Activated CD4-positive, alpha-beta T cell treated with anti-CD3 and anti-CD28 coated beads, Interleukin-2, Interleukin-4, amounts not matched to agents 100 ng/mL and 50 ng/mL, durations not matched to agents 16 hours and 8 hours (primary cell): ENCODE measurements around the gene ZNF385D.

Source experiments
- DNase-seq: peaks from one replicate; pipeline ENCODE4 v3.0.0-alpha.2; 2020; ENCODE audit warnings: low spot score

Gene ZNF385D

GRCh38 chr3:21449738-21450137 is 301.3 kb downstream of the ZNF385D start:
- DNase-seq = no peak

DNA sequence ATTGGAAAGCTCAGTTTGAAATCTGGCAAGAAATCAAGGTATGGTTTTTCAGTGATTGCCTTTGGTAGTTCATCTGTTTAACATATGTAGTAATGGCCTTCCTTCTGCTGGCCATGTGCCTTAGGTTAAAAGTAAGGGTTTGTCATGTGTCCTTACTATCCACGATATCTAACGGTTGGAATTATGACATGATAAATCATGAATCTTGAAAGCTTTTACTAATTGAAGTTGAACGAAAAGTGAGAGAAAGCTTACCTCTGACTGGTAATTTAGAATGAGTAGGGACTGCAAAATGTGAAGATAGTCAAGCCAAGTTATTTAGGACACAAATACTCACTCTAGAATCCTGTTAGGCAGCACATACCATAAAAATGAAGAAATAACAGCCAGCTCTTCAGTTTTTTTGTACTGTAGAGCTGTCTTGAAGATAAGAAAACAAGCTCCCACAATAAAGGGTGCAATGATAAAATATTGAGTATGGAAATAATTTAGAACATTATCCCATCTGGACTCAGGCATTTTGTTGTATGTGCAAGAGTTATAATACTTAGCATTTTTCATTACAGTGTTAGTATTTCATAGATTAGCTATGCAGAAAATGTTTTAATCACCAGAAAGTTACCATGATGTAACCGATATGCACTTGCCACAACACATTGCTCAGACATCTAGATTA is 303.4 kb downstream of the ZNF385D start:
- no peak for DNase-seq

DNA sequence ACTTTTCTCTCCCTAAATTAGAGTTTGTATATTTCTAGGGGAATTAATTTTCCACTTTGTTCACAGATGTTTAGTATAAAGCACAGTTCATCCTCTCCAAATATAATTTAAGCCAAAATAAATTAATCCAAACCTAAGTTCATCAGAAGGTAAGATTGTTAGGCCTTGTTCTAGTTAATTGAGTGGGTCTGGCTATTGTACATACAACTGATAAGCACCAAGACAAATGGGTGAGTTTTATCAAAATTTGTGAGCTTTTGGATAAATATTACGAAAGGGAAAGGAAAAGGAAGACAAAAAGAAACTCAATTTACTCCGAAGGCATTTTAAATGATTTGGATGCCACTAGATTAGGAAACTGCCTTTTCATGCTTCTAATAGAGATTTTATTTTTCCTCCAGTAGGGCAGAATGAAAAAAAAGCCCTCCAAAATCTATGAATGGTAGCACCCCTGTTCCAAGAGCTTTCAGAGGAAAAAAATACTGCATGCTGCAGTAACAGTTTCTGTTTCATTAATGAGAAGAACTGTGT is 304.0 kb downstream of the ZNF385D start:
- DNase-seq = no peak

GRCh38 chr3:21446027-21446426 is 305.0 kb downstream of the ZNF385D start:
- no peak for DNase-seq

DNA sequence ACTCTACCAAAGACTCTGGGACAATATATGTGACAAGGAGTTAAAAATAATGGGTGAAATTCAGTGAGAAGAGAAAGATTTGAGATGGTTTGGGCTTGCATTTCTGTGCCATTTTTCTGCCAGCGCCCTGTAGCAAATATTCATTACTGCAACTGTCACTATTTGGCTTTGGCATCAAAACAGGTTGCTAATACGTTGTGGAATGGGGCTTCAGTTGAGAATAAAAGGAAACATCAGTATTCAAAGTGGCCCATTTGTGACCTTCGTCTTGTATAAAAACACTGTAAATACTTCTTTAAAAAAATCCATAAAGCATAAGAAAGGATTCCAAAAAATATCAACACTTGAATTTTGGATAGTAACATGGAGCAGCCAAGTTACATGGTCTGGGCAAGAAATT is 309.2 kb downstream of the ZNF385D start:
- no peak for DNase-seq

DNA sequence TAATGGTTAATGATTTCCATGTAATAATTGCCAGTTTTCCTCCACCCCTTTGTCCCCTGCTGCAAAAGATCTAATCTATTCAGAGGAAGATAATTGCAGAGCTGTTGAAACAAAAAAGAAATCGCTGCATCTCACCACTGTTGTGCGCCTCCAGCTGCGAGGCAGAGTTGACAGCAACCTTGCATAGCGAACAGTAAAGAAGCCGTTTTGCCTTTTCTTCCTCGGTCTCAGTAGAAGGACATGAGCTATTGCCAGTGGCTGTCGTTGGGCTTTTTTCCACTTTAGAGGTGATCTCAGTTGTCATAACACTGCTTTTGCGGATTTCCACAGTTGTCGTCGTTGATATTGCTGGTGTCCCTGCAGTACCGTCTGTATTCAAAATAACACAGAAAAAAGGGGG is 314.2 kb downstream of the ZNF385D start:
- no peak for DNase-seq

- DNase-seq = no peak
Measured at GRCh38 chr3:21435871-21436270, 315.1 kb downstream of the ZNF385D start.

DNA sequence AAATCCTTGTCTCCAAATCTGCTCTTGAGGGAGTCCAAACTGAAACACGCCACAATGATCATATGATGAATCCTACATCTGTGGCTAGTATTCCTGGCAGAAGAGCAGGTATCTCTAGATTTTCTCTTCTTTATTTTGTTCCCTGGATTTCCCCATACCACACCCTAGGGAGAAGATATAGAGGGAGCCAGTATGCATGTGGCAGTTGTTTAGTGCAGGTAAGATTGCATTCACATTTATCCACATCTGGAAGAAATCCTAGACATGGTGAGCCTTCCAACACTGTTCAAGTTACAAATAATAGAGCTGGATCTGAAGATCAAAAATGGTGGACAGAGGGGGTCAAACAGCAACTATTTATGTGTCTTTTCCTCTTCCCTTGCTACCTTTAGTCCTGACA is 316.7 kb downstream of the ZNF385D start:
- DNase-seq = no peak

- DNase-seq = no peak
Measured at GRCh38 chr3:21433751-21434150, 317.3 kb downstream of the ZNF385D start.

GRCh38 chr3:21426920-21427319 is 324.1 kb downstream of the ZNF385D start:
- DNase-seq = no peak

GRCh38 chr3:21425715-21426114 is 325.3 kb downstream of the ZNF385D start:
- DNase-seq = no peak

DNA sequence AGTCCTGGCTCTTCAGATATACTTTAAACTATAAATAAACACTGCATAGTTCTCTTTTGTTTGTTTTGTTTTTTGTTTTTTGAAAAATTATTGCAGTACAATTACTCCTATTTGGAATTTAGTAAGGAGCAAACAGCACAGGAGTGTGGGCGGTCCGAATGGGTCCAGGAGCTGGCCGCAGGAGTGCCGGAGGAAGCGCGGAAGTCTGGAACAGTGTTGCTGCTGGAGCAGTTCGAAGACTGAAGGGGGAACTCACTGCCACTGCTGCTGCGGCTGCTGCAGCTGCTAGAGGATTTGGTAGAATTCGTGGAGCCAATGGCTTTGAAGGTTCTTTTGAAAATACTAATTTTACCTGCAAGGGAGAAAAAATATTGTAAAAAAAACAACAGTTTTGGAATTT is 329.9 kb downstream of the ZNF385D start:
- no peak for DNase-seq

DNA sequence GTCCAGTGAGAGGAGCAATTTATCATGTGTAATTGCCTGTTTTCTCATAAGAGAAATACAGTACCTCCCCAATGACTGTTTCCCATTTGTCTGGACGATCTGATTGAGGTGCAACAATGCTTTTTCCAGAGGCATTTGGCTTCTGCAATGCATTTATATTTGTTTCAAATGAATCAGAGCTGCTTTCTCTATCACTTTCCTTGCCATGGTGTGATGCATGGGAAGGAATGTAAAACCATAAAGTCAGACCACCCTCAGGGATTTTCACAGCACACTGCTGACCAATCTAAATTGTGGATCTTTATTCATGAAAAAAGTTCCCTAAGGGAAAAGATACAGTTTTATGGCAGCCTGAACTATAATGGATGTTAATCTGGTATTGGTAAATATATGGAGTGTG is 333.0 kb downstream of the ZNF385D start:
- no peak for DNase-seq

- DNase-seq = no peak
Measured at GRCh38 chr3:21414506-21414905, 336.5 kb downstream of the ZNF385D start.

GRCh38 chr3:21411058-21411457 is 340.0 kb downstream of the ZNF385D start:
- no peak for DNase-seq

DNA sequence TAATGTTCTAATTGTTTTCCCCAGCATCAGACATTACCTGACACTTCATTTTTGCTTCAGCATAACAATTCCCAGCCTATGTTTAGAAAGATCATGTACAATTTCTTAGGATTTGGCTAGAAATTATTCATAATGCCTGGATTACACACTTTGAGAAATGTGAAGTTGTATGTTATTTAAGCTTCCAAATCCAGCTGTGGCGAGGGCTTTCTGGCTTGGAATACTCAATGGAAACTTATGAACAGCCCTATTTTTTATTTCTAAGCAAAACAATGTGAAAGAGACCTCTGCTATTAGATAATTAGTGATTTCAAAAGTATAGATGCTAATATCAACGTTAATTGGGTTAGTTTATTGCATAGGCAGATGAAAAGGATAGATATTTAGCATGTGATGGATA is 341.6 kb downstream of the ZNF385D start:
- no peak for DNase-seq

DNA sequence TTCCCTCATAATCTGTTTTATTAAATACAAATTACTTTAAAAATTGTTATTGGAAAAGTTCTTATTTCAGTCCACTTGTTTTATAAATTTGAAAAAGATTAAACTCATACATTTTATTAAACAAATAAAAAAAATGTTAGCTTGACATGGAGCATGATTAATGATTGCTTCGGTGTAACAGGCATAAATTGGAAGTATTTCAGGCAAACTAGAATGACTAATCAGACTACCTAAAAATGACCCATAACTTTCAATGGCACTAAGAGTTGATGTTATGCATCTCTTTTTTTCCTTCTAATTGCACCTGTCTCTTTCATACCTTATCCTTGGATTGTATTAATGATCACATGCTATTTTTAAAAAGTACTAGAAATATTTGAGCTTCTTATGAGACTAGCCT is 343.3 kb downstream of the ZNF385D start:
- DNase-seq = no peak

GRCh38 chr3:21405671-21406667 is 345.0 kb downstream of the ZNF385D start:
- no peak for DNase-seq

GRCh38 chr3:21398461-21398860 is 352.5 kb downstream of the ZNF385D start:
- no peak for DNase-seq

DNA sequence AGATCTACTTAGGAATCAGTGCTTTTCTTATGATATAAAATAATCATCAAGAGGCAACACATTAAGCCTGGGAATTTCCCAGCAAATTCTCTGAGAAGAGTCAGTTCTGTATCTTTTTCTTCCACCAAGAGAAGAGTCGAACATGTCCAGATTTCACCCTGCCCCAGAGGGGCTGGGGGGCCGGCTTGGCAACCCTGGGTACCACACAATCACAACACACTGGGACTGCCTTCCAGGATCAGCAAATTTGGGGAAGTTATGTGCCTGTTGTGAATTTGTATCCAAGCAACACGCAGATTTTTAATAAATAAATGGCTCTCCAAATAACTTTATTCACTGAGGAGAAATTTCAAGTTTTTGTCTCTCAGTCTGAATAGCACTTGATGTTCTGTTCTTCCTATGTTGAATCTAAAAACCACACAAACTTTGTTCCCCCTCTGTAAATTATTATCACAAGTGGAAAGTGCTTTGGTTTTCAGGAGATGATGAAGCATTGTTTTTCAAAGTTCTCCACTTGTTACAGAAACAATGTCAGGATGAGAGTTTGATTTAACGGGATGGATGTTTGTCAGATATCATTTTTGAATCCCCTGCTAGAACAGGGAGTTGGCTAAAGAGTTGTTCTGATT is 357.2 kb downstream of the ZNF385D start:
- no peak for DNase-seq

DNA sequence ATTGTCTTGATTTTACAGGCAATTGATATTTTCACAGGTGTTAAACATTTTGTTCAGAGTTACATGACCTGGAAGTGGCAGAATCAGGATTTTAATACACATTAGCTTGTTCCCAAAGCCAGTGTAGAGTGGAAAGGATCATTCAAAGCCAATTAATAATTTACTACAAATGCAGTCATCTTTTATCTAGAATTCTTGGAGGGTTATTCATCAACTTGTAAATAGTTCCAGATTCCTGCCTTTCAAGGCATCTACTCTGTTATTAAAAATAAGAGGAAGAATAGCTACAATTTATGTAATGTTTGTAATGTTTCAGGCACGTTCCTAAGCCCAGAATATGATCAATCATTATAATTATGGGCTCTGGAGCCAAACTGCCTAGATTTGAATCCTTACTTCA is 358.5 kb downstream of the ZNF385D start:
- DNase-seq = no peak

GRCh38 chr3:21390856-21391255 is 360.2 kb downstream of the ZNF385D start:
- no peak for DNase-seq

- DNase-seq = no peak
Measured at GRCh38 chr3:21390136-21390535, 360.9 kb downstream of the ZNF385D start.
